Loucy (cell line): ENCODE results near the gene SLC35F5.

Experiments used
- H2AFZ ChIP-seq: fragments of 200-600 bp; sonication (generic); 2 replicates; pipeline ENCODE4 v1.6.0; 2016; ENCODE audit warnings: antibody characterized with exemption, mild to moderate bottlenecking, low read length, moderate library complexity
- H3F3A ChIP-seq: fragments of 200-600 bp; 2 replicates; pipeline ENCODE4 v1.6.0; 2016; ENCODE audit warnings: antibody characterized with exemption, low read depth, mild to moderate bottlenecking
- H3K27me3 ChIP-seq: fragments of 200-600 bp; sonication (generic); 2 replicates; pipeline ENCODE4 v1.6.1; 2014; ENCODE audit warnings: low read length, mild to moderate bottlenecking; ENCODE audit not compliant: insufficient read depth, poor library complexity, severe bottlenecking
- H3K36me3 ChIP-seq: fragments of 200-600 bp; sonication (generic); 2 replicates; pipeline ENCODE4 v1.6.1; 2016; ENCODE audit warnings: low read length; ENCODE audit not compliant: insufficient read depth
- H3K4me1 ChIP-seq: fragments of 200-600 bp; sonication (generic); 2 replicates; pipeline ENCODE4 v1.5.1; 2014; ENCODE audit warnings: low read length, mild to moderate bottlenecking; ENCODE audit not compliant: insufficient read depth, poor library complexity, severe bottlenecking
- H3K4me2 ChIP-seq: fragments of 200-600 bp; sonication (generic); 2 replicates; pipeline ENCODE4 v1.6.0; 2014; ENCODE audit warnings: antibody characterized with exemption, low read length, low read depth, mild to moderate bottlenecking; ENCODE audit not compliant: poor library complexity, severe bottlenecking
- H3K4me3 ChIP-seq: fragments of 200-600 bp; sonication (generic); 2 replicates; pipeline ENCODE4 v1.5.1; 2014; ENCODE audit warnings: low read length, mild to moderate bottlenecking, mixed read lengths; ENCODE audit not compliant: poor library complexity, severe bottlenecking
- H3K79me2 ChIP-seq: fragments of 200-600 bp; sonication (generic); 2 replicates; pipeline ENCODE4 v1.6.1; 2014; ENCODE audit warnings: low read length; ENCODE audit not compliant: insufficient read depth
- H3K9ac ChIP-seq: fragments of 200-600 bp; sonication (generic); 2 replicates; pipeline ENCODE4 v1.6.0; 2014; ENCODE audit warnings: mild to moderate bottlenecking, low read depth, low read length, moderate library complexity; ENCODE audit not compliant: poor library complexity, severe bottlenecking
- H3K9me2 ChIP-seq: fragments of 200-600 bp; sonication (generic); replicated peaks from 2 replicates; pipeline ENCODE4 v1.6.1; 2016; ENCODE audit warnings: low read depth, low read length, mixed read lengths
- H3K9me3 ChIP-seq: fragments of 200-600 bp; sonication (generic); 2 replicates; pipeline ENCODE4 v1.6.1; 2014; ENCODE audit warnings: mild to moderate bottlenecking, antibody characterized with exemption, low read length, low read depth; ENCODE audit not compliant: insufficient read depth
- H4K20me1 ChIP-seq: fragments of 200-600 bp; sonication (generic); 2 replicates; pipeline ENCODE4 v1.6.0; 2014; ENCODE audit warnings: antibody characterized with exemption, low read length, mild to moderate bottlenecking; ENCODE audit not compliant: insufficient read depth, poor library complexity, severe bottlenecking
- EZH2phosphoT487 ChIP-seq: fragments of 200-600 bp; IDR thresholded peaks from 2 replicates; pipeline ENCODE4 v1.6.1; 2018; ENCODE audit warnings: antibody characterized with exemption, mild to moderate bottlenecking, moderate library complexity, borderline replicate concordance
- TF ChIP-seq, protein P1 (sequence below): fragments of 200-600 bp; sonication (generic); conservative IDR thresholded peaks from 2 replicates; pipeline ENCODE4 v1.5.1; 2014; ENCODE audit warnings: mild to moderate bottlenecking, antibody characterized with exemption, low read length

Gene SLC35F5

DNA sequence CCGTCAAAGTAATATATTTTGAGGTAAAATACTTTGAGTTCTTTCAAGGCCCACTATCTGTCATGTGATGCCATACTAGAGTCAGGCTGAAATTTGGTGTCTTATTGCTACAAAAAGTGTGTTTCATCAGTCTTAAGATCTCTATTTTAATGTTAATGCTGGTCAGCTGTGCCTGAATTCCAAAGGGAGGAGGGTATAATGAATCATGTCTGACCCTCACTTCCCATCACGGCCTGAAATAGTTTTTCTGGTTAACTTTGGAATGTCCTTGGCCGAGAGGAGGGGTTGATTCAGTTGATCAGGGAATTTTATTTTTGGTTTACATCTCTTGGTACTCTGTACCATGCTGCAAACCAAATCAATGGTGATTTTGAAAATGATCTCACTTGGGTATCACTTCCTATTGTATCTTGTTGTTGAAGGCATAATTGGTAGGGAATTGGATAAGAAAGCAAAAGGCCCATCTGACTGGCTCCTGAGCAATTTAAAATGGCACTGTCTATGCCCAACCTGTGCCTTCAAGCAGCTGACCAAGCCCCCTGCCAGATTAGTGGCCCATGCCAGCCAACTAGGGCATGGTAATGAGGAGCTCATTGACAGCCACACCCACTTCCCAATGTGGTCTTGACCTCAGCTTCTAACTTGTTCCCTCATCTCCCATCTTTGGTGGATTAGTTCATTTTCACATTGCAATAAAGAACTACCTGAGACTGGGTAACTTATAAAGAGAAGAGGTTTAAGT, 6.1 kb upstream of the SLC35F5 start:
- Histone ChIP-seq H3K4me3 (no peak overlapping the region), H3K4me1 (no peaks in the 10 kb centered on the region), H3K9me3 (no peaks in the 10 kb centered on the region), H2AFZ (no peak overlapping the region), H3K27me3 (no peaks in the 10 kb centered on the region), H3F3A (no peaks in the 10 kb centered on the region), H3K36me3 (no peaks in the 10 kb centered on the region), H3K4me2 (no peak overlapping the region), H3K9ac (no peak overlapping the region), H3K9me2 (no peaks in the 10 kb centered on the region), H4K20me1 (no peaks in the 10 kb centered on the region), H3K79me2 (no peaks in the 10 kb centered on the region)
- TF ChIP-seq EZH2phosphoT487: no peak
- TF ChIP-seq, protein P1, sequence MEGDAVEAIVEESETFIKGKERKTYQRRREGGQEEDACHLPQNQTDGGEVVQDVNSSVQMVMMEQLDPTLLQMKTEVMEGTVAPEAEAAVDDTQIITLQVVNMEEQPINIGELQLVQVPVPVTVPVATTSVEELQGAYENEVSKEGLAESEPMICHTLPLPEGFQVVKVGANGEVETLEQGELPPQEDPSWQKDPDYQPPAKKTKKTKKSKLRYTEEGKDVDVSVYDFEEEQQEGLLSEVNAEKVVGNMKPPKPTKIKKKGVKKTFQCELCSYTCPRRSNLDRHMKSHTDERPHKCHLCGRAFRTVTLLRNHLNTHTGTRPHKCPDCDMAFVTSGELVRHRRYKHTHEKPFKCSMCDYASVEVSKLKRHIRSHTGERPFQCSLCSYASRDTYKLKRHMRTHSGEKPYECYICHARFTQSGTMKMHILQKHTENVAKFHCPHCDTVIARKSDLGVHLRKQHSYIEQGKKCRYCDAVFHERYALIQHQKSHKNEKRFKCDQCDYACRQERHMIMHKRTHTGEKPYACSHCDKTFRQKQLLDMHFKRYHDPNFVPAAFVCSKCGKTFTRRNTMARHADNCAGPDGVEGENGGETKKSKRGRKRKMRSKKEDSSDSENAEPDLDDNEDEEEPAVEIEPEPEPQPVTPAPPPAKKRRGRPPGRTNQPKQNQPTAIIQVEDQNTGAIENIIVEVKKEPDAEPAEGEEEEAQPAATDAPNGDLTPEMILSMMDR: no peak

DNA sequence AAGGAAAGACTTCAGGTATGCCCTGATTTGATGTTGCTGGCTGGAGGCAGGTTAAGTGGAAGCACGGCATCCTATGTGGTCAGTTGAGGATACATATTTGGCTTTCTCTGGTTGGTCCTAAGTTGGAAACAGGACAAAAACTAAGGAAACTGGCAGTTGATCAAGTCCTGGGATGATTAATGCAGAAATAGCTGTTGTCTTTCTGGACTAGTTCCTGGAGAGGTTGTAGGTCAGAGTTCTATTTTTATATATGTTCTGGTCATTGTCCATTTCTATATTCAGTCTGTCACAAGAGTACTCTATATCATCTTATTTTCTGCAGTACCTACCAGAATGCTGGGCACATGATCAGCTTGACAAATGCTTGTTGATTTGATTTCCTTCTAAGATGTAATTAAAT, 4.0 kb upstream of the SLC35F5 start:
- Histone ChIP-seq H4K20me1 (peaks cover 9% of the 10 kb centered on the region), H3K4me3 (no peak overlapping the region), H3K36me3 (no peaks in the 10 kb centered on the region), H3K9me2 (no peaks in the 10 kb centered on the region), H3K9me3 (no peaks in the 10 kb centered on the region), H3K27me3 (no peaks in the 10 kb centered on the region), H3K4me2 (no peak overlapping the region), H3K9ac (no peak overlapping the region), H2AFZ (no peak overlapping the region), H3F3A (peaks cover 3% of the 10 kb centered on the region; the same call in 1 of the 2 replicates), H3K4me1 (peaks cover 1% of the 10 kb centered on the region), H3K79me2 (peaks cover 8% of the 10 kb centered on the region)
- no peak for TF ChIP-seq EZH2phosphoT487
- TF ChIP-seq, protein P1: no peak

DNA sequence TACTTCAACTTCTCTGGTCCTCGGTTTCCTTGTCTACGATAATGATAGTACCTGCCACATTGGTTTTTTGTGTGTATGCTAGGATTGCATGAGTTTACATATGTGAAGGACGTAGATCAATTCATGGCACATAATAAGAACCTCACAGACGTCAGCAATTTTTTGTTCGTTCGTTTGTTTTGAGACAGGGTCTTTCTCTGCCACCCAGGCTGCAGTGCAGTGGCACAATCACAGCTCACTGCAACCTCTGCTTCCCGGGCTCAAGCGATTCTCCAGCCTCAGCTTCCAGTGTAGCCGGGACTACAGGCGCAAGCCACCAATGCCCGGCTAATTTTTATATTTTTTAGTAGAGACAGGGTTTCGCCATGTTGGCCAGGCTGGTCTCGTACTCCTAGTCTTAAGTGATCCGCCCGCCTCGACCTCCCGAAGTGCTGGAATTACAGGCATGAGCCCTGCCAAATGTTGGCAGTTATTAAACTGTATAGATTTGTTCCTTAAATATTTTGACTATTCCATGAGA, 756 bp upstream of the SLC35F5 start:
- Histone ChIP-seq H3K9me2 (no peaks in the 10 kb centered on the region), H3K27me3 (no peaks in the 10 kb centered on the region), H3K36me3 (no peaks in the 10 kb centered on the region), H3K4me1 (peaks cover 13% of the 10 kb centered on the region), H3F3A (peaks cover 3% of the 10 kb centered on the region; the same call in 1 of the 2 replicates), H2AFZ (peak overlapping the region; percentile 81), H3K79me2 (peaks cover 35% of the 10 kb centered on the region), H3K9me3 (no peaks in the 10 kb centered on the region), H3K9ac (peak overlapping the region; percentile 88), H4K20me1 (peaks cover 22% of the 10 kb centered on the region), H3K4me2 (peak overlapping the region; percentile 78), H3K4me3 (peak overlapping the region; percentile 86)
- TF ChIP-seq EZH2phosphoT487: no peak
- TF ChIP-seq, protein P1: no peak
